ENCODE measurements around the gene MYO5B. TPM values are rescaled to one million over a fixed set of nuclear protein-coding genes. Genes with fewer than 3 reads are reported as not detected.
A peak's percentile ranks its signal among the peaks of the same experiment; 100 is the strongest.
"Not testable (repeated sequence)": the region's sequence is repeated elsewhere in the genome, so short reads cannot be mapped to it uniquely, and the experiment has no call there.

MYO5B gene
- total RNA-seq, 1 donor from 2014 or later: 6.7 TPM

DNA sequence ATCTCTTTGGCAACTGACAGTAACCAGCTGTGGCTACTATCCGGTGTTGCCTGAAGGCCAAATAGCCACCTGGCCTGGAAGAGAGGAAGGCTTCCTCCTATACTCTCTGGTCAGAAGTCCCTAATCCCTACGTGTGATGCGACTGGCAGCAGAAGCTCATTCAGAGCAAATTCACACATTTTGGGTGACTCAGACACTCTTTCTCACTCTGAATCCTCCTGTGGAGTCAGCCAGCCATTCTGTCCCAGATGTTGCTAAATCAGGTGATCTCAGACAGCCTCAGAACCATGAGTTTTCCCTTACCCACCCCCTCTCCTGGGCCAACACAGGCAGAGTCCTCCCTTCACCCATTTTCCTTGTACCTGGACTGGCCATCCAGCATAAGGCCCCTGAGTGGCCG lies 36.7 kb upstream of the MYO5B start:
- no peaks in the 10 kb centered on the region for H3K36me3 ChIP-seq
- peak overlapping the region; percentile 65 for H3K27ac Mint-ChIP-seq

DNA sequence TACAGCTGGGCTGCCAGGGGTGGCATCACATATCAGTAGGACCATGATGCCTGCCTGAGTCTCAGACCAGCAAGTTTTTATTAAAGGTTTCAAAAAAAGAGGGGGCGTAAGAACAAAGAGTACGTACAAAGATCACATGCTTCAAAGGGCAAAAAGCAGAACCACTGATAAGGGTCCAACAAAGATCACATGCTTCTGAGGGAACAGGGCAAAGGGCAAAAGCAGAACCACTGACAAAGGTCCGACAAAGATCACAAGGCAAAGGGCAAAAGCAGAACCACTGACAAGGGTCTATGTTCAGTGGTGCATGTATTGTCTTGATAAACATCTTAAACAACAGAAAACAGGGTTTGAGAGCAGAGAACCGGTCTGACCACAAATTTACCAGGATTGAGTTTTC lies 25.3 kb upstream of the MYO5B start:
- H3F3A ChIP-seq (ENCODE audit: low read depth); H3K4me1 Mint-ChIP-seq; H4K20me1 ChIP-seq (ENCODE audit: low read depth); H3K27ac ChIP-seq; DNase-seq (ENCODE audit: low spot score); H3K9ac ChIP-seq; H3K4me1 ChIP-seq; H3K4me2 ChIP-seq; H2AFZ ChIP-seq (replicated peaks); H3K79me2 ChIP-seq (ENCODE audit: low read depth); H3K27me3 Mint-ChIP-seq (ENCODE audit: insufficient read depth, low read depth); H3K36me3 Mint-ChIP-seq; H3K36me3 ChIP-seq; H3K9me3 ChIP-seq (ENCODE audit: low read depth); H3K27me3 ChIP-seq; H3K4me3 Mint-ChIP-seq; H3K27ac Mint-ChIP-seq; H3K4me3 ChIP-seq: not testable (repeated sequence)
- peaks cover 27% of the 10 kb centered on the region for H3K9me3 Mint-ChIP-seq

More for the DNA sequence above, 36.7 kb upstream of the MYO5B start:
- Histone ChIP-seq H3K27me3 (no peaks in the 10 kb centered on the region), H3K4me3 (no peak overlapping the region), H3K79me2 (ENCODE audit: low read depth) (no peaks in the 10 kb centered on the region), H3K4me1 (peaks cover 9% of the 10 kb centered on the region), H3K4me2 (no peak overlapping the region), H4K20me1 (ENCODE audit: low read depth) (no peaks in the 10 kb centered on the region), H3K9ac (no peak overlapping the region), H3K27ac (no peak overlapping the region), H2AFZ (replicated peaks) (no peak overlapping the region), H3K9me3 (ENCODE audit: low read depth) (no peaks in the 10 kb centered on the region), H3F3A (ENCODE audit: low read depth) (no peaks in the 10 kb centered on the region)
- DNase-seq (ENCODE audit: low spot score): no peak
- Mint-ChIP-seq H3K4me3 (peak overlapping the region; percentile 50), H3K4me1 (peaks cover 20% of the 10 kb centered on the region), H3K27me3 (ENCODE audit: insufficient read depth, low read depth) (peaks cover 7% of the 10 kb centered on the region), H3K36me3 (no peaks in the 10 kb centered on the region), H3K9me3 (no peaks in the 10 kb centered on the region)
- TF ChIP-seq EZH2phosphoT487 (IDR thresholded peaks at IDR 0.05): no peak
- no peak for TF ChIP-seq EZH2 (IDR thresholded peaks at IDR 0.05)
- TF ChIP-seq, protein P1, sequence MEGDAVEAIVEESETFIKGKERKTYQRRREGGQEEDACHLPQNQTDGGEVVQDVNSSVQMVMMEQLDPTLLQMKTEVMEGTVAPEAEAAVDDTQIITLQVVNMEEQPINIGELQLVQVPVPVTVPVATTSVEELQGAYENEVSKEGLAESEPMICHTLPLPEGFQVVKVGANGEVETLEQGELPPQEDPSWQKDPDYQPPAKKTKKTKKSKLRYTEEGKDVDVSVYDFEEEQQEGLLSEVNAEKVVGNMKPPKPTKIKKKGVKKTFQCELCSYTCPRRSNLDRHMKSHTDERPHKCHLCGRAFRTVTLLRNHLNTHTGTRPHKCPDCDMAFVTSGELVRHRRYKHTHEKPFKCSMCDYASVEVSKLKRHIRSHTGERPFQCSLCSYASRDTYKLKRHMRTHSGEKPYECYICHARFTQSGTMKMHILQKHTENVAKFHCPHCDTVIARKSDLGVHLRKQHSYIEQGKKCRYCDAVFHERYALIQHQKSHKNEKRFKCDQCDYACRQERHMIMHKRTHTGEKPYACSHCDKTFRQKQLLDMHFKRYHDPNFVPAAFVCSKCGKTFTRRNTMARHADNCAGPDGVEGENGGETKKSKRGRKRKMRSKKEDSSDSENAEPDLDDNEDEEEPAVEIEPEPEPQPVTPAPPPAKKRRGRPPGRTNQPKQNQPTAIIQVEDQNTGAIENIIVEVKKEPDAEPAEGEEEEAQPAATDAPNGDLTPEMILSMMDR (IDR thresholded peaks at IDR 0.05): no peak

DNA sequence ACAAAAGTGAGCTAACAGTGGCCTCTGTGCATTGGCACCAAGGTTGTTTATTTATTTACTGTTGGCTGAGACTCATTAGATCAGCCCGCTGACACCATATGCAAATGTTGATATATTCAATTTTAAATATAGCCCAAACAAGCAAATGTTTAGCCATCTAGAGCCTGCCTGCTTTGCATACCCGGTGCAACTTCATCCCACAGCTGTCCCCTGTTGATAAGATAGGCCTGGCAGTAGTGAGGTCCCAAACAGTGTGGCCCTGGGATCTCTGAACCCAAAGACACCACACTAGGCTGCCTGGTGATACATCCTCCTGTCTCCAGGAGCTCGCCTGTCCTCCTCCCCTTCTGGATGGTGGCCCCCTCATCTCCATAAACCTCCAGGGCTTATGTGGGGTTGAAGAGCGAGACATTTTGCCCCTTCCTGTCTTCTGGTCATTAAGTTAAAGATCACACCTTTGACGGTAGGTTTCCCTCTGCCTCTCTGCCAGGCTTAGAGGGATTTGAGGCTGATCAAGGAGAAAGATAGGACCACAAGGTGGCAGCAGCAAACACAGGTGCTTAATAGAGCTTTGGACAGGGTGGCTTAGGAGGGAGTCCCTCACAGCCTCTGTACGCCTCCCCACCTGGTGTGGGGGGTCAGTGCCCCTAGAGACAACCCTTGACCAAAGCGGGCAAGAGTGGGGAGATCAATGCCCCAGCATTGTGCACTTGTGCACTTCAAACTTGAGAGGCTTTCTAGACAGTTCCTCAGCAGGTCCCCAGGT lies 23.7 kb upstream of the MYO5B start:
- no peaks in the 10 kb centered on the region for H3K9me3 ChIP-seq (ENCODE audit: low read depth)
- Mint-ChIP-seq H3K27me3 (ENCODE audit: insufficient read depth, low read depth) (peaks cover 5% of the 10 kb centered on the region), H3K4me3 (no peak overlapping the region), H3K27ac (no peak overlapping the region), H3K36me3 (no peaks in the 10 kb centered on the region), H3K9me3 (peaks cover 25% of the 10 kb centered on the region), H3K4me1 (no peaks in the 10 kb centered on the region)
- H3K36me3 ChIP-seq: no peaks in the 10 kb centered on the region
- no peaks in the 10 kb centered on the region for H3F3A ChIP-seq (ENCODE audit: low read depth)
- no peak overlapping the region for H3K27ac ChIP-seq
- TF ChIP-seq EZH2phosphoT487 (IDR thresholded peaks at IDR 0.05) (no peak), EZH2 (IDR thresholded peaks at IDR 0.05) (no peak)
- TF ChIP-seq, protein P1 (IDR thresholded peaks at IDR 0.05): peak; percentile 61
- no peak overlapping the region for H3K4me2 ChIP-seq
- H2AFZ ChIP-seq (replicated peaks): no peak overlapping the region
- H3K79me2 ChIP-seq (ENCODE audit: low read depth): no peaks in the 10 kb centered on the region
- no peak overlapping the region for H3K9ac ChIP-seq
- H4K20me1 ChIP-seq (ENCODE audit: low read depth): no peaks in the 10 kb centered on the region
- H3K4me3 ChIP-seq: no peak overlapping the region
- no peaks in the 10 kb centered on the region for H3K4me1 ChIP-seq
- peaks cover 6% of the 10 kb centered on the region for H3K27me3 ChIP-seq
- peak; percentile 53 for DNase-seq (ENCODE audit: low spot score)

DNA sequence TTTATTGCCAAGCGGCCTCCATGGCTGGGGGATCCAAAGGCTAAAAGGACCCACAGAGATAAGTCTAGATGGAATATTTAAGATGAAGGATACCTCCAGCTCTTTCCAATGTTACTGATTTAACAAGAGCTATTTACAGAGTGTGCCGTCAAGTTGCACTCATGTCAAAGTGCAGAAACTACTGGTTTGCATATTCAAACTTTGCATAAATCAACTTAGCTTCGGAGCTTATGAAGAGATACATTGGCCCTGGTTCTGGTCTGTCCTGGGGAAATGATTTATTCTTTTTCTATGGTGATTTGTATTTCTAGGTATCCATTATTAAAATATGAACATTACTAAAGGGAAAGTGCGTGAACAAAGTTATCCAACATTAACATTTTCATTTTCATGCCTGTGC lies 14.4 kb upstream of the MYO5B start:
- Mint-ChIP-seq H3K9me3 (no peaks in the 10 kb centered on the region), H3K4me1 (peaks cover 2% of the 10 kb centered on the region), H3K27ac (no peak overlapping the region), H3K4me3 (no peak overlapping the region), H3K36me3 (no peaks in the 10 kb centered on the region), H3K27me3 (ENCODE audit: insufficient read depth, low read depth) (no peaks in the 10 kb centered on the region)
- H3K79me2 ChIP-seq (ENCODE audit: low read depth): no peaks in the 10 kb centered on the region
- no peak for DNase-seq (ENCODE audit: low spot score)
- H3K9me3 ChIP-seq (ENCODE audit: low read depth): no peaks in the 10 kb centered on the region
- no peak overlapping the region for H3K4me2 ChIP-seq
- TF ChIP-seq, protein P1 (IDR thresholded peaks at IDR 0.05): no peak
- TF ChIP-seq EZH2 (IDR thresholded peaks at IDR 0.05) (no peak), EZH2phosphoT487 (IDR thresholded peaks at IDR 0.05) (no peak)
- H3K36me3 ChIP-seq: no peaks in the 10 kb centered on the region
- no peak overlapping the region for H2AFZ ChIP-seq (replicated peaks)
- H3K4me1 ChIP-seq: no peaks in the 10 kb centered on the region
- peaks cover 2% of the 10 kb centered on the region for H3K27me3 ChIP-seq
- no peak overlapping the region for H3K9ac ChIP-seq
- H3K4me3 ChIP-seq: no peak overlapping the region
- no peaks in the 10 kb centered on the region for H4K20me1 ChIP-seq (ENCODE audit: low read depth)
- H3F3A ChIP-seq (ENCODE audit: low read depth): no peaks in the 10 kb centered on the region
- H3K27ac ChIP-seq: no peak overlapping the region
